ENCODE results near the gene PHLDB3.
A peak's percentile ranks its signal among the peaks of the same experiment; 100 is the strongest.

DNA sequence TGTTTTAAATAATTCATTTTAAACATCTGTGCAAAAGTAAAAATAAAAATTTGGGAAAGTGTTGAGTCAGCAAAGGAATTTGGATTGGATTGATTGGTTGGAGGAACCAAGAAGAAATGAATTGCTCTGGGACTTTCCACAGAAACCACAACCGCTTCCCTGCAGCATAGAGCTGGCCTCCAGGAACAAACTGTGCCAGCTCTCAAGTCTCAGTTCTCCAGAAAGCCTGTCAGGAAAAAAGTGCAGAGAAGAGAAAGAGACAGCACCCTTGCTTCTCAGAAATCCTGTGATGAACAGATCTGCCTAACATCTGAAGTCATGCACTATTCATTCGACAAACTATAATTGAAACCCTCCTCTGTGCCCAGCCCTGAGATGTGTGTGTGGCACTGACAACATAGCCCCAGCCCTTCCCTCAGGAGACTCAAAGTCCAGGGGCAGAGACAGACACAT is 54.0 kb downstream of the PHLDB3 start:
- TF ChIP-seq RFX5 (IDR thresholded peaks at IDR 0.05; ENCODE audit: low read depth, low read length) (no peak), NFE2L2 (IDR thresholded peaks at IDR 0.05; ENCODE audit: low read depth, low read length) (no peak), POLR2A (IDR thresholded peaks at IDR 0.05; ENCODE audit: low read depth, low read length) (no peak), RCOR1 (IDR thresholded peaks at IDR 0.05; ENCODE audit: insufficient replicate concordance, low read length) (no peak), SMC3 (IDR thresholded peaks at IDR 0.05; ENCODE audit: low read depth, low read length) (no peak), MAFK (IDR thresholded peaks at IDR 0.05; ENCODE audit: low read depth, low read length) (peak; percentile 97), MAZ (IDR thresholded peaks at IDR 0.05; ENCODE audit: borderline replicate concordance, low read depth, low read length) (no peak), RAD21 (IDR thresholded peaks at IDR 0.05; ENCODE audit: low read length) (no peak), MXI1 (IDR thresholded peaks at IDR 0.05; ENCODE audit: borderline replicate concordance, low read depth, low read length) (no peak), CEBPB (IDR thresholded peaks at IDR 0.05; ENCODE audit: low read depth, low read length) (no peak)
- TF ChIP-seq, protein P1, sequence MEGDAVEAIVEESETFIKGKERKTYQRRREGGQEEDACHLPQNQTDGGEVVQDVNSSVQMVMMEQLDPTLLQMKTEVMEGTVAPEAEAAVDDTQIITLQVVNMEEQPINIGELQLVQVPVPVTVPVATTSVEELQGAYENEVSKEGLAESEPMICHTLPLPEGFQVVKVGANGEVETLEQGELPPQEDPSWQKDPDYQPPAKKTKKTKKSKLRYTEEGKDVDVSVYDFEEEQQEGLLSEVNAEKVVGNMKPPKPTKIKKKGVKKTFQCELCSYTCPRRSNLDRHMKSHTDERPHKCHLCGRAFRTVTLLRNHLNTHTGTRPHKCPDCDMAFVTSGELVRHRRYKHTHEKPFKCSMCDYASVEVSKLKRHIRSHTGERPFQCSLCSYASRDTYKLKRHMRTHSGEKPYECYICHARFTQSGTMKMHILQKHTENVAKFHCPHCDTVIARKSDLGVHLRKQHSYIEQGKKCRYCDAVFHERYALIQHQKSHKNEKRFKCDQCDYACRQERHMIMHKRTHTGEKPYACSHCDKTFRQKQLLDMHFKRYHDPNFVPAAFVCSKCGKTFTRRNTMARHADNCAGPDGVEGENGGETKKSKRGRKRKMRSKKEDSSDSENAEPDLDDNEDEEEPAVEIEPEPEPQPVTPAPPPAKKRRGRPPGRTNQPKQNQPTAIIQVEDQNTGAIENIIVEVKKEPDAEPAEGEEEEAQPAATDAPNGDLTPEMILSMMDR (conservative IDR thresholded peaks at IDR 0.05; ENCODE audit: low read depth, low read length), result no peak
- TF ChIP-seq, protein P2, sequence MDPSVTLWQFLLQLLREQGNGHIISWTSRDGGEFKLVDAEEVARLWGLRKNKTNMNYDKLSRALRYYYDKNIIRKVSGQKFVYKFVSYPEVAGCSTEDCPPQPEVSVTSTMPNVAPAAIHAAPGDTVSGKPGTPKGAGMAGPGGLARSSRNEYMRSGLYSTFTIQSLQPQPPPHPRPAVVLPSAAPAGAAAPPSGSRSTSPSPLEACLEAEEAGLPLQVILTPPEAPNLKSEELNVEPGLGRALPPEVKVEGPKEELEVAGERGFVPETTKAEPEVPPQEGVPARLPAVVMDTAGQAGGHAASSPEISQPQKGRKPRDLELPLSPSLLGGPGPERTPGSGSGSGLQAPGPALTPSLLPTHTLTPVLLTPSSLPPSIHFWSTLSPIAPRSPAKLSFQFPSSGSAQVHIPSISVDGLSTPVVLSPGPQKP (IDR thresholded peaks at IDR 0.05; ENCODE audit: borderline replicate concordance, low read depth, low read length), result no peak
- TF ChIP-seq, protein P3, sequence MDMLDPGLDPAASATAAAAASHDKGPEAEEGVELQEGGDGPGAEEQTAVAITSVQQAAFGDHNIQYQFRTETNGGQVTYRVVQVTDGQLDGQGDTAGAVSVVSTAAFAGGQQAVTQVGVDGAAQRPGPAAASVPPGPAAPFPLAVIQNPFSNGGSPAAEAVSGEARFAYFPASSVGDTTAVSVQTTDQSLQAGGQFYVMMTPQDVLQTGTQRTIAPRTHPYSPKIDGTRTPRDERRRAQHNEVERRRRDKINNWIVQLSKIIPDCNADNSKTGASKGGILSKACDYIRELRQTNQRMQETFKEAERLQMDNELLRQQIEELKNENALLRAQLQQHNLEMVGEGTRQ (IDR thresholded peaks at IDR 0.05; ENCODE audit: low read depth, low read length), result no peak
